Mucosa of descending colon (tissue), 3 donors: ENCODE results near the gene PDE1C. TPM values are rescaled to one million over a fixed set of nuclear protein-coding genes. Genes with fewer than 3 reads are reported as not detected.

Experiments
- ATAC-seq: fragments of 200-7000 bp; cut with Tn5 transposase; one replicate; pipeline ENCODE4 v1.9.1; 2020; ENCODE audit warnings: mild to moderate bottlenecking, moderate library complexity
- DNase-seq, 3 donors: peaks; one replicate each; pipeline ENCODE4 v3.0.0-alpha.2; 2020
- H3K36me3 ChIP-seq: fragments of 200-600 bp; one replicate; pipeline ENCODE4 v1.8.0; 2021; ENCODE audit warnings: low read depth, mild to moderate bottlenecking
- H3K4me1 ChIP-seq: fragments of 200-600 bp; one replicate; pipeline ENCODE4 v1.8.0; 2021; ENCODE audit warnings: low read depth, mild to moderate bottlenecking
- H3K4me3 ChIP-seq: fragments of 200-600 bp; one replicate; pipeline ENCODE4 v1.8.0; 2021; ENCODE audit warnings: mild to moderate bottlenecking
- H3K9me3 ChIP-seq: fragments of 200-600 bp; one replicate; pipeline ENCODE4 v1.8.0; 2021; ENCODE audit warnings: mild to moderate bottlenecking
- intact Hi-C, 2 donors: fragments of 100-400 bp; cut with DNase I in 1 of 2; cut with micrococcal nuclease in 1 of 2; formaldehyde crosslinking; loops; one replicate each; pipeline versions ENCODE4 v1.11.0 to v1.11.1; 2022; cut with DNase I, micrococcal nuclease
- total RNA-seq, 3 donors: library from RNA; stranded (reverse); fragmentation: NEBNext Ultra II Directional in 2 of 3; extraction: Animal tissue kit (Norgen Biotek cat#: 25700) in 2 of 3; gene quantifications; one replicate each; pipeline versions ENCODE4 v1.2.1 to v1.2.4, GENCODE V29; 2021 to 2023
- TF ChIP-seq, protein P1 (sequence below): fragments of 200-600 bp; IDR thresholded peaks from one replicate; pipeline ENCODE4 v1.8.0; 2022; ENCODE audit warnings: antibody characterized with exemption, mild to moderate bottlenecking
- donor health status: DM: no; HTN: no; CAD: no; lungs with moderate emphysema.
- donor health status: DM: no; HTN: no; CAD: no.
- donor health status: DM: no; HTN: yes; CAD: no.

Gene PDE1C
- total RNA-seq, 3 donors from 2014 or later = 2.5 to 4.8 (median 2.5) TPM

DNA sequence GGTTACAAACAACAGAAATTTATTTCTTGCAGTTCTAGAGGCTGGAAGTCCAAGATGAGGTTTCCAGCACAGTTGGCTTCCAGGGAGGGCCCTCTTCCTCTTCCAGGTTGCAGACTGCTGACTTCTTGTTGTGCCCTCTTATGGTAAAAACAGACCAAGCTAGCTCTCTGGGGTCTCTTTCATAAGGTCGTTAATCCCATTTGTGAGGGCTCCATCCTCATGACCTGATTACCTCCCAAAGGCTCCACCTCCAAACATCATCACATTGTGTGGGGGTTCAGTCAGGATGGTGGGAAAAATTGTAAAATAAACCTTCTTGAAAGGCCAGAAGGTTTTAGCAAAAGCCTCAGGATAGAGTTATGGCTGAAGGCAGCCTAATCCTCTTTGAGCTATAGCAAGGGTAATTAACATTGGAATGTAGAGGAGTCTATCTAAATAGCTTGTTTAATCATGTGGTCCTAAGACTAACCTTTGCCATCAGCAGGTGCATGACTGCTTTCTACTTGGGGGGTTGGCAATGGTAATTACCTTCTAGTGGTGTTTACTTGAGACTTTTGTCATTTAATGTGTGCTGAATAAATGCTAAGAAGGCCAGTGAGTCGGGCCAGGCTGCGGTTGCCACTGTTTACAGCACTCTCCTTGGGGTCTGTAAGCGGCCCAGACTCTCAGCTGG, 302.4 kb downstream of the PDE1C start:
- ATAC-seq (no peak), DNase-seq (no peak)
- Histone ChIP-seq H3K9me3 (no peaks in the 10 kb centered on the region), H3K4me3 (no peak overlapping the region), H3K36me3 (no peaks in the 10 kb centered on the region), H3K4me1 (no peaks in the 10 kb centered on the region)
- TF ChIP-seq, protein P1, sequence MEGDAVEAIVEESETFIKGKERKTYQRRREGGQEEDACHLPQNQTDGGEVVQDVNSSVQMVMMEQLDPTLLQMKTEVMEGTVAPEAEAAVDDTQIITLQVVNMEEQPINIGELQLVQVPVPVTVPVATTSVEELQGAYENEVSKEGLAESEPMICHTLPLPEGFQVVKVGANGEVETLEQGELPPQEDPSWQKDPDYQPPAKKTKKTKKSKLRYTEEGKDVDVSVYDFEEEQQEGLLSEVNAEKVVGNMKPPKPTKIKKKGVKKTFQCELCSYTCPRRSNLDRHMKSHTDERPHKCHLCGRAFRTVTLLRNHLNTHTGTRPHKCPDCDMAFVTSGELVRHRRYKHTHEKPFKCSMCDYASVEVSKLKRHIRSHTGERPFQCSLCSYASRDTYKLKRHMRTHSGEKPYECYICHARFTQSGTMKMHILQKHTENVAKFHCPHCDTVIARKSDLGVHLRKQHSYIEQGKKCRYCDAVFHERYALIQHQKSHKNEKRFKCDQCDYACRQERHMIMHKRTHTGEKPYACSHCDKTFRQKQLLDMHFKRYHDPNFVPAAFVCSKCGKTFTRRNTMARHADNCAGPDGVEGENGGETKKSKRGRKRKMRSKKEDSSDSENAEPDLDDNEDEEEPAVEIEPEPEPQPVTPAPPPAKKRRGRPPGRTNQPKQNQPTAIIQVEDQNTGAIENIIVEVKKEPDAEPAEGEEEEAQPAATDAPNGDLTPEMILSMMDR = no peak
- intact Hi-C loops = no loop called here

DNA sequence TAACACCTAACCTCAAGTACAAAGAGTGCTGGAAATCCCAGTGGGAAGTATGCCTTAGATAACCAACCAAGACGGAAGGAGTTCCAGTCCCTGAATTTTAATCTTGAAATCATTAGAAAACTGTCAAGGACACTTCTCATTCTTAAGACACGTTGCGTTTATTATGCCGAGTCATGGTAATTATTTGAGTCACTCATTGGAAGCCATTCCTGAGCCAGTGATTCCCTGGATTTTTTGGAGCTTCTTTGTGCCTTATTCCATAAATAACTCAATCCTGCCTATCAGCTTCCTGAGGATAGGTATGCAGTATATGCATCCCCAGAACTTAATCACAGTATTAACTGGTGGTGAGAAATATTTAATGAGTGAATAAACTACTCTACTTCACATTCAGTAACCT, 305.7 kb downstream of the PDE1C start:
- DNase-seq = no peak
- intact Hi-C loops = no loop called here
- Histone ChIP-seq H3K4me1 (no peaks in the 10 kb centered on the region), H3K4me3 (no peak overlapping the region), H3K9me3 (no peaks in the 10 kb centered on the region), H3K36me3 (no peaks in the 10 kb centered on the region)
- ATAC-seq = no peak
- TF ChIP-seq, protein P1 = no peak

DNA sequence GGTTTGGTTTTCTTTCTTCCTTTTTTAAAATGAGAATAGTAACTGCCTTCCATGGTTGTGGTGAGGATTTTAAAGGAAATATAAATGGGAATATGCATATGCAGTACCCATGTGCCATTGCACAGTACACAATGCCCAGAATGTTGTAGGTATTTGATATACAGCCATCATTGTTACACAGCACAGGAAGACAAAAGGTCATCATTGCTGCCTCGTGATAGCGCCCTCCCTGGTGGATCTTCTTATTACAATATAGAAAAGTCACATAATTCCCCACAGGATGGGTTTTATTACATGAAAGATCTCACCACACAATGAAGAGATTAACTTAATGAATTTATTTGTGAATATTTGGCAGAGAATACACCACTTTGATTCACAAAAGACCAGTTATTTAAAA, 306.7 kb downstream of the PDE1C start:
- Histone ChIP-seq H3K36me3 (no peaks in the 10 kb centered on the region), H3K9me3 (no peaks in the 10 kb centered on the region), H3K4me3 (no peak overlapping the region), H3K4me1 (no peaks in the 10 kb centered on the region)
- DNase-seq (no peak), ATAC-seq (no peak)
- TF ChIP-seq, protein P1 = no peak
- intact Hi-C loops = no loop called here

DNA sequence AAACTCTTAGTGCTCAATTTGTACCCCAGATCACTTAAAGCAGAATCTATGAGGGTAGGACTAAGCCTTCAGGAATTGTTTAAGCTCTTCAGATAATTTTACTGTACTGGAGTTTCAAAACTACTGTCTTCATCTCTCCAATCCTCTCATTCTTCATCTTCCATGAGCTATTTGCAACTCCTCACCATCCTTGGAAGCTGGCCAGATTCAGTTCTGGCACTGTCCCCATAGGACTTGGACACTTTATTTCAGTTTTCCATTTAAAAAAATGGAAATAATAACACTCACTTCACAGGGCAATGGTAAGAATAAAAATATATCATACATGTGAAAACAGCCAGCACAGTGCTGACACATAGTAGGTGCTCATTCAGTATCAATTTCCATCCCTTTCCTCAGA, 308.6 kb downstream of the PDE1C start:
- intact Hi-C loops = no loop called here
- no peak for ATAC-seq

DNA sequence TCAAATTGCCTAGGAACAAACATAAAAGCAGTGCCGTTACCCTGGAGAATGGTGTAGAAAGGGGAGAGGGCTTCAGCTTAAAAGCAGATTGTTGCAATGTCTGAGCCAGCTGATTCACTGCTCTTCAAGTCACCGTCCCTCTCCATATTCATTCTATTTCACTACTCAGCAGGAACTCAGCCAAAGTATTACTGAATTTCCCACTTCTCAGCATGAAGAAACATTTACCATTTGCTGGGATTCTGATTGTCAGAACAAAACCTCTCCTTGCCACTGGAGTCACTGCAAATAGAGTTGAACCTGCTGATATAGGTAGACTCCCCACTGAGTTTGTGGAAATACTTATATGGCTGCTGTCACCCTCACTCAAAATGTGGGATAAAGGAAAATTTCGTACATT, 311.5 kb downstream of the PDE1C start:
- TF ChIP-seq, protein P1 = no peak
- no peaks in the 10 kb centered on the region for H3K9me3 ChIP-seq
- H3K4me1 ChIP-seq = no peaks in the 10 kb centered on the region
- no peaks in the 10 kb centered on the region for H3K36me3 ChIP-seq
- DNase-seq (no peak), ATAC-seq (no peak)
- no peak overlapping the region for H3K4me3 ChIP-seq
- intact Hi-C loops = no loop called here

More for the DNA sequence above, 308.6 kb downstream of the PDE1C start:
- no peaks in the 10 kb centered on the region for H3K4me1 ChIP-seq
- DNase-seq = no peak
- TF ChIP-seq, protein P1 = no peak
- no peaks in the 10 kb centered on the region for H3K36me3 ChIP-seq
- no peaks in the 10 kb centered on the region for H3K9me3 ChIP-seq
- no peak overlapping the region for H3K4me3 ChIP-seq

DNA sequence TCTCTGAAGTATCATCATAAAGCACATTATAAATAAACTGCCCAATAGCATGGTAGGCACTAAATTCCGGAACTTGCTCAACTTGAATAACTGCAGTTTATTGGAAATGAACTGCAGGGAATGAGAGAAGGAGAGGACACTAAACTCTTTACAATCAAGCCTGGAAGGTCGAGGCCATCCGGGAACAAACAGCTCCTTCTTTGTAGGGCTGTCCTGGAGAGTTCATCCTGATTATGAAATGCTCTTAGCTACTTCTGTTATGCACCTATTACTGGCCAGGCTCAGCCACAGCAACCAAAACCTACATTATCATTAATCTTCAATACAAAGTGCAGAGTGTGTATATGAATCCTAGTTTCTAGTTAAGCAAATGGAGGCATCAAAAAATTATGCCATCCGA, 318.5 kb downstream of the PDE1C start:
- ATAC-seq = no peak
- Histone ChIP-seq H3K36me3 (no peaks in the 10 kb centered on the region), H3K4me3 (no peak overlapping the region), H3K4me1 (no peaks in the 10 kb centered on the region), H3K9me3 (no peaks in the 10 kb centered on the region)
- intact Hi-C loops = no loop called here
- TF ChIP-seq, protein P1 = no peak
- DNase-seq = no peak
